HUDEP-2 (cell line): Measurements from ENCODE around the gene AP2B1.
"Not testable (repeated sequence)": the region's sequence is repeated elsewhere in the genome, so short reads cannot be mapped to it uniquely, and the experiment has no call there.

Experiments used
- DNase-seq, 76 experiments: peaks; one replicate each; lab custom pipeline; 2025; ENCODE audit not compliant: unreplicated experiment in 76 of 76; lab: John Stamatoyannopoulos, UW

The AP2B1 gene

DNA sequence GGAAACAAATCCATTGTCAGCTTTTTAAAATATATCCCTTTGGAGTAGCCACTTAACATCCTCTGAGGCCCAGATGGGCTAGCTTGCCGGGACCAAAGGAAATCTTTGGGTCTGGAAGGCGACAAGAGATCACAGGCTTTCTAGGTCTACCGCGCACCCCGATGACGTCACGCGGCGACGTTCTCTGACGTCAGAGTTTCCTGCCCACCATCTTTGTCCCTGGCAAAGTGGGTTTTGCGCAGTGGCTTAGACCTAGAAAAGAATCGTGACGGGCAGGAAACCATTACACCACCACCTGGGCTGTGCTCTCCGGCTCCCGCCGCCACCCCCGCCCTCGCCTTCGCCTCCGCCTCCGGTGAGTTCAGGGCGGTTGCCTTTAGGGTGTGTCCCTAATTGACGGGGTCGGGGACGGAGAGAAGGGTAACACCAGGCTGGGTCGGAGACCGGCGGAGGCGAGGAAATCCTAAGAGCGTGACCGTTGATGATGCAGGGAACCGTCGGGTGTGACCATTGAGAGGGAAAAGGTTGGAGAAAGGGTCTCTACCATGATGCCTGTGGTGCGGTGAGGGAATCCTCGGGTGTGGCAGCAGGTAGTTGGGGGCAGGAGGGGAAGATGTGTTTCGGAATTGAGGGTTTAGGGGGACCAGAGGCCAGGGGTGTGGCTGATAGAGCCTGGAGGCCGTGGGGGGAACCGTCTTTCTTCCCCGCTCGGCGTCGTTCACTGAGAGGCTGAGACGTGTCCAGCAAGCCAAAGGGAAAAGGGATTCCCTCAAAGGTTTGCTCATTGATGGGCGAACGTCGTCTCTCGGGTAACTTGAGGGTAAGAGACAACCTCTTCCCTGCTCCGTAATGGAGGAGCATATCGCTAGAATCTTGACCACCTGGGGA lies at the start of gene AP2B1:
Gene AP2B1, plus strand, starts transcription at position 249 of the 888 bp plus-strand sequence. CDS start 6,709 bp downstream, outside the sequence.
- DNase-seq = peak; percentile 33 to 95 (median 87)

DNA sequence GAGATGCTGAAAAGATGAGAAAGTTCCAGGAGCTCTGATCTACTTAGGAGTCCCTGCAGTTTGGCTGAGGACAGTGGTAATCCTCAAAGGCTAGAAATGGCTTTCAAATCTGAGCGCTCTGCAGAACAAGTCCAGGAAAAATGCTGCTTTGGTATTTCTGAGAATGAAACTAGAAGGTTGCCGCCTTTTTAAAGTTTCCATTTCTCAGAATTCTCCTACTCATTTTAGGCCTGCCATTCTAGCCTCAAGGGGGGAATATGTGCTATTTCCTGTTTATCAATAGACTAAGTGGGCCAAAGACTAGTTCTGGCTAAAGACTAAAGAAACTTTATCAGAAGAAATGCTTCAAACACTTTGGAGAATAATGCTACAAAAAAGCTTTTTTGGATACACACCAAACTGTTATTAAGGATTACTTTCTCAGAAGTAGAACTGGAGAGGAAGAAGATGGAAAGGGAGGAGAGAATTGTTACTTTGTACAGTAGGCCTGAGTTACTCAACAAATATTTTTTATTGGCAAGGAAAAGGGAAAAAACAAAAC lies 49.5 kb upstream of the AP2B1 start, which contains the start of gene SLFN12L:
Gene SLFN12L, minus strand, starts transcription at position 78 of the 541 bp plus-strand sequence. CDS start 15,314 bp downstream, outside the sequence.
- peak in 7 of 76 experiments; percentile 3 to 44 (median 20) for DNase-seq

DNA sequence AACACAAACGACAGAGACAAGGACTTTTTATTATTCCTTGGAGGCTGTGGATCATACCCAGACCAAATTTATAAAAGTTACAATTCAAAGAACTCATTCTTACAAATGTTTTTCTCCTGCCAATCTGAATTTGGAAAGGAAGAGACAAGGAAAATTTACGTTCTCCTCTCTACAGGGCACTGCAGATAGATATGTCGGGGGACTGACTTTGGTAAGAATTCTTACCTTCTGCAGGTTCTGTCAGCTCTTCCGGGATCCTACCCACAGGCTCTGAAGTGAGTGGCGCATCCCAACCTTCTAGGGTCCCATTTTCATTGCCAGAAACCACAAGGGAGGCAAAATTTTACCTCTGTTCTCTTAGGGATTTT lies 47.5 kb upstream of the AP2B1 start:
- peak in 1 of 76 experiments; percentile 31 for DNase-seq

DNA sequence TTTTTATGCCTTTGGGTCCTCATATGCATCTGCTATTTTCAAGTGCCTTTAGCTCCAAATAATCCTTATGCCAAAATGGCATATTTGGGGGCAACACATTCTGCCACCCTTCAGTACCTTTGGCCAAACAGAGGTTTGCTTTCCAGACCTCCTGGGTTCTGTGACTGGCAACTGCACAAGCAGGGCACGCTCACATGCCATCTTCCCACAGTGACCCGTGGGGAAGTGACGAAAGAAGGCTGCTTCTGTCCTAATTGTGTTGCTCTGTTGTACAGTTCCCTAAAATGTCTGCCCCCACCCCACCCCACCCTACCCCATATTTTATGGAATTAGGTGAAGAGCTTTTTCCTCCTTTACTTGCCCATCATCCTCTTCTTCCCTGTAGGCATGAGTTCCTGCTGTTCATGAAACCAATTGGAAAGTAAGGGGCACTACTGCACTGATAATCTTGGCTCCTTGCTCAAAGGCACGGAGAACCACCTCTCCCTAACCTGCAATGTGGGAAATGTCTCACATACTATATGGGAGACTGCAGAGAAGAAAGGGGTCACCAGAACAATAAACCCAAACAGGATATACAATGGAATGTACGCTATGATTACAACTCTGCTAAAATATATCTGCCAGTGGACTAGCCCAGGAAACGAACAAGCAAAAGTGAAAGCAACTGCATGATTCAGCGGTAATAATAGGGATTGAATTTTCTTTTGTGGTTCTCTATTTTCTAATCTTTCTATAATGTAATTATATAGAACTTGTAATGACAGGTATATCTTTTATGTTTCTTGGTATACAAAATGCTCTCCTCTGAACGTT lies 46.3 kb upstream of the AP2B1 start:
- DNase-seq = peak in 20 of 76 experiments; percentile 1 to 38 (median 21)

- DNase-seq = no peak
Observed at GRCh38 chr17:35541434-35541833, 45.7 kb upstream of the AP2B1 start.

DNA sequence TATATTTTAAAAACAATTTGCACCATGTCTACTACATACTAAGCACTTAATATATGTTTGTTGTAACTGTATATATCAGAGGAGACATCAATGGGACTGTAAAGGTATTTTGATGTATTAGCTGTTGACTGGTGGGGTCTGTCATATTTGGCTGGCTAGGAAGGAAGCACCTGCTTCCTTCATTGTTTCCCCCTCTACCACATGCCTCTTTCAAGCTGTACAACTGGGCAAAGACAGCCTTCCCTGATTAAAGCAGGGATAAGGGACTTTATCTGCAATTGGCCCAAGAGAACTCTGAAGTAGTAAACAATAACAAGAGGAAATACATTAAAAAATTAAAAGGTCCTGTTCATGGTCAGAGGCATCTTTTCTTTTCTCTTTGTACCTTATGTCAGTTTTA lies 44.1 kb upstream of the AP2B1 start:
- no peak for DNase-seq

- DNase-seq = no peak
Observed at GRCh38 chr17:35543856-35544255, 43.3 kb upstream of the AP2B1 start.

DNA sequence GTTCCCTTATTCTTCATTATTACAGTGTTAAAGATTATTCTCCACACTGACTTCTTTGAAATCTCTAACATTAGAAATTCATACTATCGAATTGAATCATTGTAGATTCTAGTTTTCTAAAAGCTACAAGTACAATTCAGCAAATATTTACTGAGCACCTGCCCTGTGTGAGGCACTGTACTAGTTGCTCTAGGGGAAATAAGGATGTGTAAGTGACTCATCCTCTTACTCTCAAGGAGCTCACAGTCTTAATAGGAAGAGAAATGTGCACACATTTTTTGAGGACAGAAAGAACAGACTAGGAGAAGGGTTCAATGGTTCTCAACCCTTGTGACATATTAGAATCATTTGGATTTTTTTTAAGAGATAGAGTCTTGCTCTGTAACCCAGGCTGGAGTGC lies 42.0 kb upstream of the AP2B1 start:
- no peak for DNase-seq

DNA sequence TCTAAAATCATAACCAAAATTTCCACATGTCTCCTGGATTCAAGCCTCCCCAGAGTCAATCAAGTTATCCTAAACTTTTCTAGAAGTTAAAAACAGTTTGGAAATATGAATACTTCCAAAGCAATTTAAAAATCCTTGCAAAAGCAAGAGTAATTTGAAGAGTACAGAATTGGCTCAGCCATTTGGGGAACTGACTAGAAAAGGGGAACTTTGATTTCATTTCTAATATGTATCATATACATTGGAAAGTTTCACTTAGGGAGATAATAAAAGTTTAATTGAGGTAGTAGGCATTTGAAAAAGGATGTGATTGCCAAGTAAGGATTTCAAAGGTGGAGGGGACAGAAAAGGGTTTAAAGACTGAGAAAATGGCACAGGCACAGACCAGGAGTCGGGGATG lies 40.6 kb upstream of the AP2B1 start:
- no peak for DNase-seq

GRCh38 chr17:35548208-35548810 lies 38.8 kb upstream of the AP2B1 start:
- no peak for DNase-seq

- DNase-seq = peak in 1 of 76 experiments; percentile 1
Observed at GRCh38 chr17:35548978-35549377, 38.1 kb upstream of the AP2B1 start.

- DNase-seq = no peak
Observed at GRCh38 chr17:35553310-35553709, 33.8 kb upstream of the AP2B1 start.

GRCh38 chr17:35554668-35555067 lies 32.5 kb upstream of the AP2B1 start:
- no peak for DNase-seq

DNA sequence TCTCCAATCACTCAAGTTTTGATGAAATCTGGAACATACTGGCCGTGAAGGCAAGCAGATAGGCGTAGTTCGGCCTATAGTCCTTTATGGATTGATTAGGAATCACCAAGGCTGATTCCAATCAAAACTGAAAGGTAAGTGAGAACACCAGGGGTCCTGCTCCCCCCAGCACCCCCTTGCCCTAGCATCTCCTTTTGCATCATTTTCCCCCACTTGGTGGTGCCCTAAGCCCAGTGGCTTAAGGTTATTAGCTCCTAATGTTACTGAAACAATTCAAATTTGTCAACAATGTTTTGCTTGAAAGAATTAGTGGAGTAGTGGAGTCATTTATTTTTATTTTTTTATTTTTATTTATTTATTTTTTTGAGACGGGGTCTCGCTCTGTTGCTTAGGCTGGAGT lies 31.4 kb upstream of the AP2B1 start:
- peak in 9 of 76 experiments; percentile 5 to 63 (median 12) for DNase-seq

GRCh38 chr17:35557353-35557752 lies 29.8 kb upstream of the AP2B1 start:
- no peak for DNase-seq

DNA sequence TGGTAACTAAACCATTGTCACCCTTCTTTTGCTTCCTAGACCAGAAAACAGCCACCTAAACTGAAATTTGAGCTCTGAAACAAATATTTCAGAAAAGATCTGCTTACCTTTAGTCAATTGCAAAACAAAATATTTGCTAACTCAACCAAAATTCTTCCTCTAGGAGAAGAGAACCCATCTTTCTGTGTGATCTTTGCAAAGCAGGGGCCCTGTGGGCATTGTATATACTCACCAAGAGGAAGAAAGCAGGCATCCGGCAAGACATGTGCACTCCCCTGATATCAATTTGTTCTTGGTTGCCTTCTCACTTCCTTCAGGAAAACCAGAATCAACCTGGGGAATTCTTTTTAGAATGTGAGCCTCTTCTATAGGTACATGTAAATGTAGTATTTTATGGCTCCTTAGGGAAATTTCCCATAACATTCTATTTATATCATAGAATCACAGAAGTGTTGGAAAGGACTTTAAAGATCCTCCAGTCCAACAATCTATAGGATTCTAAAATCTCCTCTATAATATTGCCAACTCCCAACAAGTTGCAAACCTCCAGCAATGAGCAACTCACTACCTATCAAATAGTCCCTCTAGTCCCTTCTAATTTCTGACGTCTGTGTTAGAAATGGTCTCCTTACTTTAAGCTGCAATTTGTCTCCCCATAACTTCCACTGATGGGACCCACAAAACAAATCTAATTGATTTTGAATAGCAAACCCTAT lies 27.5 kb upstream of the AP2B1 start:
- peak in 7 of 76 experiments; percentile 9 to 33 (median 21) for DNase-seq

- DNase-seq = peak in 74 of 76 experiments; percentile 13 to 99 (median 86)
Observed at GRCh38 chr17:35560703-35561102, 26.4 kb upstream of the AP2B1 start, which contains the start of gene SLFN14. Gene SLFN14 (minus strand): TSS chr17:35560819. CDS start chr17:35558062, 2,757 bp downstream.

- DNase-seq = not testable (repeated sequence)
Observed at GRCh38 chr17:35563181-35563580, 23.9 kb upstream of the AP2B1 start.

DNA sequence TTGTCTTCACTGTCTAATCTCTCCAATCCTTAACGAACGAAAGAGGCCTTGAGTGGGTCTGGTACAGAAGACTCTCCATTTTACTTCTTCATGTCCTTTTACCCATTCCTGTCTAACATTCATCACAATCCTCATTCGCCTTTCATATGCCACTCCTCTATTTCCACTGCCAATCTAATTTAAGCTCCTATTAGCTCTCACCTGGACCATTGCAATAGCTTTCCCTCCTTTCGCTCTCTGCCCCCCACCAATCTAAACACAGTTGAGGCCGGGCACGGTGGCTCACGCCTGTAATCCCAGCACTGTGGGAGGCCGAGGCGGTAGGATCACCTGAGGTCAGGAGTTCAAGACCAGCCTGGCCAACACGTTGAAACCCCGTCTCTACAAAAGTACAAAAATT lies 20.2 kb upstream of the AP2B1 start:
- DNase-seq = no peak

GRCh38 chr17:35568561-35568960 lies 18.6 kb upstream of the AP2B1 start:
- peak in 20 of 76 experiments; percentile 6 to 63 (median 30) for DNase-seq
